Measurements from ENCODE around the gene STOML1. TPM values are rescaled to one million over a fixed set of nuclear protein-coding genes. Genes with fewer than 3 reads are reported as not detected.

The STOML1 gene
- total and polyA plus RNA-seq, 9 of the 15 experiments (the other 6 are each of a cell fraction or from before 2014, with no cell fraction given): 0.25 to 9.7 (median 4.6) TPM

GRCh38 chr15:73964736-73965093 is 27.4 kb downstream of the STOML1 start (continued):
- peak; percentile 95 to 99 (median 96) for TF ChIP-seq CTCF (IDR thresholded peaks at IDR 0.05 in 2 of 3, conservative IDR thresholded peaks at IDR 0.05 in 1 of 3; ENCODE audit: insufficient read depth in 2 of 3, low read depth in 1 of 3, low read length in 3 of 3)
- peak; percentile 27; the same call in 1 of the 2 replicates for TF ChIP-seq DEAF1 (CRISPR knock-in tag; IDR thresholded peaks at IDR 0.05)
- TF ChIP-seq GTF2B (IDR thresholded peaks at IDR 0.05; ENCODE audit: extremely low read depth, insufficient read length): no peak
- TF ChIP-seq ZNF184 (CRISPR knock-in tag; IDR thresholded peaks at IDR 0.05): no peak
- no peak for TF ChIP-seq NCOA2 (IDR thresholded peaks at IDR 0.05; ENCODE audit: partially characterized antibody in 2 of 2)
- no peak for TF ChIP-seq ZBTB2 (IDR thresholded peaks at IDR 0.05)
- no peak for TF ChIP-seq NKRF (IDR thresholded peaks at IDR 0.05; ENCODE audit: borderline replicate concordance)
- TF ChIP-seq PHF21A (IDR thresholded peaks at IDR 0.05; ENCODE audit: borderline replicate concordance, low read depth): no peak
- TF ChIP-seq ELK1 (CRISPR knock-in tag; IDR thresholded peaks at IDR 0.05): no peak
- peak; percentile 49 to 75 for TF ChIP-seq RAD21 (CRISPR knock-in tag; conservative IDR thresholded peaks at IDR 0.05 in 1 of 2, IDR thresholded peaks at IDR 0.05 in 1 of 2)
- TF ChIP-seq EP400 (IDR thresholded peaks at IDR 0.05): no peak
- peak; percentile 67; the same call in 1 of the 2 replicates for TF ChIP-seq XRCC5 (IDR thresholded peaks at IDR 0.05; ENCODE audit: low read depth, low read length)
- TF ChIP-seq HOXB6 (CRISPR knock-in tag; IDR thresholded peaks at IDR 0.05; ENCODE audit: borderline replicate concordance): no peak
